CD4-positive, alpha-beta T cell (primary cell): ENCODE results near the gene CD7. TPM values are rescaled to one million over a fixed set of nuclear protein-coding genes. Genes with fewer than 3 reads are reported as not detected.

ENCODE experiments used
- ATAC-seq: fragments of 200-7000 bp; cut with Tn5 transposase; one replicate; pipeline ENCODE4 v1.10.0; 2022; ENCODE audit warnings: mild to moderate bottlenecking; ENCODE audit not compliant: poor library complexity
- CTCF ChIA-PET: fragments of 350-600 bp; sonication (Branson Sonifier 250); formaldehyde crosslinking; loops from one replicate; lab custom pipeline; 2021; ENCODE audit warnings: antibody characterized with exemption, inconsistent platforms; lab: Charles Lee
- POLR2A ChIA-PET: fragments of 350-600 bp; sonication (Branson Sonifier 250); formaldehyde crosslinking; loops from one replicate; lab custom pipeline; 2021; ENCODE audit warnings: antibody characterized with exemption, inconsistent platforms; lab: Charles Lee
- DNase-seq, 14 experiments: peaks; one replicate each; pipeline ENCODE4 v3.0.0-alpha.2; 2013 to 2020; ENCODE audit warnings: mixed read lengths in 2 of 14
- H3K27ac ChIP-seq, 2 donors: one replicate each; pipeline versions ENCODE4 v1.5.1 to v1.7.0; 2013; ENCODE audit warnings: low read length in 2 of 2, low read depth in 1 of 2, mild to moderate bottlenecking in 1 of 2
- H3K27me3 ChIP-seq, 2 experiments: 1 replicate in 1 of 2; 2 replicates in 1 of 2; pipeline versions ENCODE4 v1.6.1 to v1.7.0; 2013; ENCODE audit warnings: low read length in 2 of 2, control low read depth in 1 of 2, mild to moderate bottlenecking in 1 of 2, moderate library complexity in 1 of 2; ENCODE audit not compliant: insufficient read depth in 2 of 2, control insufficient read depth in 1 of 2
- H3K36me3 ChIP-seq: one replicate; pipeline ENCODE4 v1.6.1; 2013; ENCODE audit warnings: low read length, control low read depth; ENCODE audit not compliant: insufficient read depth
- H3K4me1 ChIP-seq: one replicate; pipeline ENCODE4 v1.6.1; 2013; ENCODE audit warnings: low read length, control low read depth; ENCODE audit not compliant: insufficient read depth
- H3K4me3 ChIP-seq: one replicate; pipeline ENCODE4 v1.5.1; 2013; ENCODE audit warnings: mild to moderate bottlenecking, low read length, moderate library complexity
- H3K9me3 ChIP-seq, 2 experiments: 1 replicate in 1 of 2; 2 replicates in 1 of 2; pipeline versions ENCODE4 v1.6.1 to v1.7.0; 2013; ENCODE audit warnings: low read length in 2 of 2, mild to moderate bottlenecking in 2 of 2, control low read depth in 1 of 2, moderate library complexity in 1 of 2; ENCODE audit not compliant: control insufficient read depth in 1 of 2, insufficient read depth in 1 of 2
- H3K27ac Mint-ChIP-seq: one replicate; pipeline ENCODE4 v1.8.0; 2020; ENCODE audit warnings: mixed read lengths
- H3K27me3 Mint-ChIP-seq: one replicate; pipeline ENCODE4 v1.8.0; 2021; ENCODE audit warnings: mixed read lengths
- H3K36me3 Mint-ChIP-seq: one replicate; pipeline ENCODE4 v1.8.0; 2021; ENCODE audit warnings: low read depth, mixed read lengths
- H3K4me1 Mint-ChIP-seq: one replicate; pipeline ENCODE4 v1.8.0; 2021; ENCODE audit warnings: low read depth, mixed read lengths
- H3K4me3 Mint-ChIP-seq: one replicate; pipeline ENCODE4 v1.8.0; 2020; ENCODE audit warnings: mild to moderate bottlenecking, mixed read lengths
- H3K9me3 Mint-ChIP-seq: one replicate; pipeline ENCODE4 v1.8.0; 2020; ENCODE audit warnings: mixed read lengths
- CTCF ChIP-seq: fragments of 200-600 bp; IDR thresholded peaks from one replicate; pipeline ENCODE4 v1.8.0; 2022; ENCODE audit warnings: antibody characterized with exemption, mild to moderate bottlenecking
- intact Hi-C, 2 experiments: fragments of 100-400 bp; cut with DNase I in 1 of 2; cut with micrococcal nuclease in 1 of 2; formaldehyde crosslinking; loops; one replicate each; pipeline versions ENCODE4 v1.15.1 to v1.9.0; 2023 to 2025; cut with DNase I, micrococcal nuclease
- total RNA-seq, 174 experiments: library from RNA in 2 of 174; stranded (reverse) in 2 of 174; gene quantifications; one replicate each; pipeline ENCODE4 v1.2.3 and lab custom pipeline; 2021 to 2026

The CD7 gene
- total RNA-seq, 2 experiments from 2014 or later: 225 to 234 TPM

DNA sequence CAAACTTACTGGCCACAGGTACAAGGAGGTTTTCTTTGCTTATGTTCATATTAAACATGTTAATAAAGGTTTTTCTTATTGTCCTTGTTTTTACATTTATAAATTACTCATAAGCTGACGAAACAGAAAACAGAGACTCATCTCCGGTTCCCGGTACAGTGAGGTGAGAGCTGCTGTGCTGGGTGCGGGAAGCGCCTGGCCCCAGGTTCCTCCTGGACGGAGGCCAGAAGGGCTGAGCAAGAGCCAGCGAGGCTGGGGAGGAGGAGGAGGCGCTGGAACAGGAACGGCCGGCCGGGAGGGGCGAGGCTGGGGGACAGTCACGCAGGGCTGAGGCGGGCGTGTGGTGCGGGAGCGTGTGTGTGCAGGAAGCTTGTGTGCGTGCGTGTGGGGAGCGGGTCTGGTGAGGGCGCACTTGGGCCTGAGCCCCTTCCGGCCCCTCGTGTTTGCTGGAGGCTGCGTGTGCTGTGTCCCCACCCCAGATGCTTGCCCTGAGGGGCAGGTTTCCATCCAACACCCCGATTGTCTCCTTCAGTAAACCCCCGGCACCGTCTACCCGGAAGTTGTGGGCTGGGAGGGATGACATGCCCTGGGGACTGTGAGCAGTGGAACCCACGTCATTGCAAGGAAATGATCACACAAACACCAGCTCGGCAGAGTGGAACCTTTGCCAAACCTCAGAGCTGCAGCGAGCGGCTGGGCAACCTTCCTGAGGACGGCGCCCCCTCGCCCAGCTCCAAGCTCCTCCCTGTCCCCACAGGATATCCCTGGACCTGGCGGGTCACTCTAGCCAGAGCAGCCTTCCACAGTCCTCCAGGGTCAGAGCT, 19.5 kb downstream of the CD7 start:
- no peaks in the 10 kb centered on the region for H3K36me3 ChIP-seq
- intact Hi-C loops: loop anchor here (1.0 to 10.0 kb wide), 8 partner anchors 23 to 263 kb away; partner anchors contain the start of genes CSNK1D (in 1 of the 2), DCXR (in 1 of the 2) and RAC3 (in 1 of the 2)
- H3K36me3 Mint-ChIP-seq: peaks cover 14% of the 10 kb centered on the region
- H3K4me3 ChIP-seq: peak overlapping the region; percentile 70
- no peak for TF ChIP-seq CTCF
- peak overlapping the region; percentile 99 to 100 for H3K27ac ChIP-seq
- peaks cover 79% of the 10 kb centered on the region for H3K4me1 ChIP-seq
- peaks cover 84% of the 10 kb centered on the region for H3K4me1 Mint-ChIP-seq
- H3K27me3 Mint-ChIP-seq: no peaks in the 10 kb centered on the region
- peaks cover 0 to 5% of the 10 kb centered on the region in 2 experiments for H3K9me3 ChIP-seq
- ChIA-PET POLR2A (interaction anchor here (0.7 to 8.9 kb wide), 33 partner anchors 9 to 1517 kb away, joined by 3 to 157 read pairs (median 5); partner anchors contain the start of genes CD7, CSNK1D, DCXR and FN3KRP), CTCF (interaction anchor here (0.6 to 2.2 kb wide), 5 partner anchors 20 to 92 kb away, joined by 3 to 8 read pairs (median 6); partner anchors contain the start of gene CD7)
- H3K27me3 ChIP-seq: no peaks in the 10 kb centered on the region
- peak overlapping the region; percentile 100 for H3K27ac Mint-ChIP-seq
- H3K9me3 Mint-ChIP-seq: no peaks in the 10 kb centered on the region
- peak; percentile 84 to 98 (median 90) for DNase-seq
- peak overlapping the region; percentile 96 for H3K4me3 Mint-ChIP-seq
- peak; percentile 70 for ATAC-seq

- POLR2A ChIA-PET: interaction anchor here (0.7 to 8.9 kb wide), 23 partner anchors 8 to 1516 kb away, joined by 3 to 157 read pairs (median 5); partner anchors contain the start of genes CD7, CSNK1D, DCXR and FOXK2
- Mint-ChIP-seq H3K9me3 (no peaks in the 10 kb centered on the region), H3K36me3 (peaks cover 18% of the 10 kb centered on the region), H3K27me3 (no peaks in the 10 kb centered on the region), H3K4me3 (peak overlapping the region; percentile 96), H3K27ac (peak overlapping the region; percentile 100), H3K4me1 (peaks cover 85% of the 10 kb centered on the region)
- CTCF ChIA-PET: interaction anchor here (2.0 to 2.2 kb wide), 3 partner anchors 24 to 91 kb away, joined by 6 to 8 read pairs (median 7); no protein-coding TSS in a partner anchor
- Histone ChIP-seq H3K4me1 (peaks cover 73% of the 10 kb centered on the region), H3K27me3 (no peaks in the 10 kb centered on the region), H3K9me3 (peaks cover 0 to 5% of the 10 kb centered on the region in 2 experiments), H3K36me3 (no peaks in the 10 kb centered on the region), H3K4me3 (peak overlapping the region; percentile 70), H3K27ac (peak overlapping the region; percentile 99 to 100)
- no peak for TF ChIP-seq CTCF
- ATAC-seq (peak; percentile 6), DNase-seq (peak; percentile 59 to 95 (median 74))
- intact Hi-C loops: loop anchor here in 1 of 2 experiments (5.0 to 10.0 kb wide), 4 partner anchors 40 to 262 kb away; partner anchors contain the start of genes DCXR and RAC3
Measured at GRCh38 chr17:82297280-82297713, 20.1 kb downstream of the CD7 start.

DNA sequence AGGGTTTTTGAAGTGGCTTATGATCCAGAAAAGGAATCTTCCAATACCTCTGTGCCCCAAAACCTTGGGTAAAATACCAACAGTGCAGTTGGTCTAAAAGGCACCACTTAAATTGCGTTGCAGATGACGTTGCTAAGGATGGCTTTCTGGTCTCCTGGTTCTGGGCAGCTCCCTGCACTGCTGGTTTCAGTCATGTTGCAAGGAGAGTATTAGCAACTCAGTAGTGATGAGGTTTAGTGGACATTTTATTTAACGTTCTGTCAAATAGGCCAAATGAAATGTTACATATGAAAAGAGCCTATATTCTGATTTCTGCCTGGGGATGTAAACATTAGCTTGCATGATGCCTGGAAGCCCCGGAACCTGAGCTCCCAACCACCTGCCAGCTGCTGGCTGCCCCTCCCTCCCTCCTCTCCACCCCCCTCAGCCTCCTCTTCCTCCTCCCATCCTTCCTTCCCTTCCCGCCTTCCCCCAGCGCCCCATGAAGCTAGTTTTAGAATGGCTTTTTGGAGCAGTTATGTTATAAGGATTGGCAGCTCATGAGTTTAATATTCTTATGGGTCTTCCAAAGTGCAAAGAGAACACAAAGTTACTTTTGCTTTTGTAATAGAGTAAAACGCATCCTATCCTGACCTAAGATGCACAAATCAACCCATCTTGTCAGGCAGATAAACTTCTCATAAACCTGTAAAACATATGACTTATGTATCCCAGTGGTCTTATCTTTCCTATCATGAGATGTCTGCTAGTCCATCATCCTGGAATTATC, 20.7 kb downstream of the CD7 start:
- peak overlapping the region; percentile 100 for H3K27ac Mint-ChIP-seq
- H3K27ac ChIP-seq: peak overlapping the region; percentile 99 to 100
- no peaks in the 10 kb centered on the region for H3K36me3 ChIP-seq
- H3K4me1 Mint-ChIP-seq: peaks cover 83% of the 10 kb centered on the region
- no peak for TF ChIP-seq CTCF
- H3K36me3 Mint-ChIP-seq: peaks cover 18% of the 10 kb centered on the region
- peak overlapping the region; percentile 70 for H3K4me3 ChIP-seq
- ATAC-seq (no peak), DNase-seq (no peak)
- POLR2A ChIA-PET: interaction anchor here (0.6 to 8.9 kb wide), 13 partner anchors 19 to 223 kb away, joined by 3 to 157 read pairs (median 10); partner anchors contain the start of genes CD7, CSNK1D, FOXK2 and SECTM1
- no peaks in the 10 kb centered on the region for H3K9me3 Mint-ChIP-seq
- intact Hi-C loops: loop anchor here in 1 of 2 experiments (5.0 to 10.0 kb wide), 4 partner anchors 41 to 262 kb away; partner anchors contain the start of genes DCXR and RAC3
- H3K27me3 ChIP-seq: no peaks in the 10 kb centered on the region
- CTCF ChIA-PET: interaction anchor here (2.0 to 2.2 kb wide), 2 partner anchors 24 to 90 kb away, joined by 6 to 8 read pairs; no protein-coding TSS in a partner anchor
- peaks cover 0 to 5% of the 10 kb centered on the region in 2 experiments for H3K9me3 ChIP-seq
- peak overlapping the region; percentile 96 for H3K4me3 Mint-ChIP-seq
- H3K4me1 ChIP-seq: peaks cover 73% of the 10 kb centered on the region
- H3K27me3 Mint-ChIP-seq: no peaks in the 10 kb centered on the region
